Upper lobe of left lung (tissue), 4 donors: ENCODE results near the gene PRKAA1.
"Not testable (repeated sequence)": the region's sequence is repeated elsewhere in the genome, so short reads cannot be mapped to it uniquely, and the experiment has no call there.

Source experiments
- POLR2AphosphoS5 ChIP-seq, 2 donors: sonication (generic); formaldehyde crosslinking; IDR thresholded peaks; one replicate each; pipeline ENCODE4 v1.5.1; 2017; ENCODE audit warnings: antibody characterized with exemption in 2 of 2
- TF ChIP-seq, protein P1 (sequence below), 6 experiments: fragments of 450-650 bp in 4 of 6; fragments of 200-600 bp in 2 of 6; sonication (generic) in 2 of 6; IDR thresholded peaks; one replicate each; pipeline ENCODE4 v1.5.1; 2016 to 2019; ENCODE audit warnings: antibody characterized with exemption in 6 of 6

DNA sequence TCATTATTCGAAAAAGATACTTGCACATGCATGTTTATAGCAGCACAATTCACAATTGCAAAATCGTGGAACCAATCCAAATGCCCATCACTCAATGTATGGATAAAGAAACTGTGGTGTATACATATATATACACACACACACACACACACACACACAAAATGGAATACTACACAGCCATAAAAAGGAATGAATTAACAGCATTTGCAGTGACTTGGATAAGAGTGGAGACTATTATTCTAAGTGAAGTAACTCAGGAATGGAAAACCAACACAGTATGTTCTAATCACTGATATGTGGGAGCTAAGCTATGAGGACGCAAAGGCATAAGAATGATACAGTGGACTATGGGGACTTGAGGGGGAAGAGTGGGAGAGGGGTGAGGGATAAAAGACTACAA lies 3.3 kb downstream of the PRKAA1 start:
- TF ChIP-seq, protein P1, sequence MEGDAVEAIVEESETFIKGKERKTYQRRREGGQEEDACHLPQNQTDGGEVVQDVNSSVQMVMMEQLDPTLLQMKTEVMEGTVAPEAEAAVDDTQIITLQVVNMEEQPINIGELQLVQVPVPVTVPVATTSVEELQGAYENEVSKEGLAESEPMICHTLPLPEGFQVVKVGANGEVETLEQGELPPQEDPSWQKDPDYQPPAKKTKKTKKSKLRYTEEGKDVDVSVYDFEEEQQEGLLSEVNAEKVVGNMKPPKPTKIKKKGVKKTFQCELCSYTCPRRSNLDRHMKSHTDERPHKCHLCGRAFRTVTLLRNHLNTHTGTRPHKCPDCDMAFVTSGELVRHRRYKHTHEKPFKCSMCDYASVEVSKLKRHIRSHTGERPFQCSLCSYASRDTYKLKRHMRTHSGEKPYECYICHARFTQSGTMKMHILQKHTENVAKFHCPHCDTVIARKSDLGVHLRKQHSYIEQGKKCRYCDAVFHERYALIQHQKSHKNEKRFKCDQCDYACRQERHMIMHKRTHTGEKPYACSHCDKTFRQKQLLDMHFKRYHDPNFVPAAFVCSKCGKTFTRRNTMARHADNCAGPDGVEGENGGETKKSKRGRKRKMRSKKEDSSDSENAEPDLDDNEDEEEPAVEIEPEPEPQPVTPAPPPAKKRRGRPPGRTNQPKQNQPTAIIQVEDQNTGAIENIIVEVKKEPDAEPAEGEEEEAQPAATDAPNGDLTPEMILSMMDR (IDR thresholded peaks at IDR 0.05): not testable (repeated sequence)
- TF ChIP-seq POLR2AphosphoS5 (IDR thresholded peaks at IDR 0.05): not testable (repeated sequence)
